H1 (cell line): Measurements from ENCODE around the gene ATP1B3. TPM values are rescaled to one million over a fixed set of nuclear protein-coding genes. Genes with fewer than 3 reads are reported as not detected.

Source experiments
- CHD1 ChIP-seq: IDR thresholded peaks from 2 replicates; pipeline ENCODE4 v1.6.1; 2012; ENCODE audit warnings: low read depth, low read length, improper control_type of control experiment
- EZH2 ChIP-seq: fragments of 200-600 bp; sonication (generic); IDR thresholded peaks from 2 replicates; pipeline ENCODE4 v1.7.1; 2012; ENCODE audit warnings: low read depth, mild to moderate bottlenecking, moderate library complexity, low read length, inconsistent platforms; ENCODE audit not compliant: severe bottlenecking
- SIRT6 ChIP-seq: IDR thresholded peaks from one replicate; pipeline ENCODE4 v1.7.1; 2012; ENCODE audit warnings: low read length, inconsistent platforms
- YY1 ChIP-seq: IDR thresholded peaks from 2 replicates; pipeline ENCODE4 v1.6.1; 2011; ENCODE audit warnings: low read depth, mild to moderate bottlenecking, low read length
- polyA plus RNA-seq, 7 experiments: library from polyadenylated mRNA; depleted of rRNA in 3 of 7; stranded (reverse) in 5 of 7; unstranded in 2 of 7; fragments of >200 nt in 5 of 7; fragments of 200-250 nt in 2 of 7; gene quantifications; 1 replicate in 5 of 7; 2 replicates in 1 of 7; 4 replicates in 1 of 7; pipeline versions ENCODE4 v1.2.1 to v1.2.3, GENCODE V29; 2011 to 2013; ENCODE audit warnings: missing spikeins in 2 of 7, mixed read lengths in 2 of 7
- total RNA-seq: library from RNA; stranded (reverse); fragmentation: NEBNext Ultra II Directional; extraction: Animal tissue kit (Norgen Biotek cat#: 25700); gene quantifications from 2 replicates; pipeline ENCODE4 v1.2.1, GENCODE V29; 2021

Gene ATP1B3
- total and polyA plus RNA-seq, 2 of the 8 experiments (the other 6 are each of a cell fraction or from before 2014, with no cell fraction given) = 233 to 342 TPM

- TF ChIP-seq YY1 = no peak
- TF ChIP-seq SIRT6 = no peak
- no peak for TF ChIP-seq CHD1
- no peak for TF ChIP-seq EZH2
Observed at GRCh38 chr3:141920701-141921100, 44.3 kb downstream of the ATP1B3 start (continued).
